Left cardiac atrium (tissue), 4 donors: ENCODE measurements around the gene MAML3. TPM values are rescaled to one million over a fixed set of nuclear protein-coding genes. Genes with fewer than 3 reads are reported as not detected.

ENCODE experiments used
- ATAC-seq, 2 donors: fragments of 200-7000 bp; cut with Tn5 transposase; one replicate each; pipeline ENCODE4 v1.9.1; 2020; ENCODE audit warnings: mild to moderate bottlenecking in 2 of 2, moderate library complexity in 2 of 2
- DNase-seq: peaks from one replicate; pipeline ENCODE4 v3.0.0-alpha.2; 2020
- intact Hi-C, 2 donors: fragments of 100-400 bp; cut with DNase I; formaldehyde crosslinking; loops; one replicate each; pipeline versions ENCODE4 v1.14.1 to v1.15.1; 2022 to 2023
- total RNA-seq, 2 donors: library from RNA; stranded (reverse); fragmentation: NEBNext Ultra II Directional; extraction: Animal tissue kit (Norgen Biotek cat#: 25700); gene quantifications; one replicate each; pipeline ENCODE4 v1.2.1, GENCODE V29; 2021
- donor health status: DM: no; HTN: yes; CAD: no.
- donor health status: DM: no; HTN: yes; CAD: no; lungs with severe emphysema.
- donor health status: DM: yes; HTN: yes; CAD: no.
- donor health status: Dilated cardiomyopathy.

Gene MAML3
- total RNA-seq, 2 donors from 2014 or later = 2.6 to 3.0 TPM

GRCh38 chr4:139884438-139884837 is 269.5 kb downstream of the MAML3 start:
- intact Hi-C loops = no loop called here
- ATAC-seq = no peak
- no peak for DNase-seq

- ATAC-seq (no peak), DNase-seq (no peak)
- intact Hi-C loops = no loop called here
Observed at GRCh38 chr4:139880841-139881240, 273.1 kb downstream of the MAML3 start.

DNA sequence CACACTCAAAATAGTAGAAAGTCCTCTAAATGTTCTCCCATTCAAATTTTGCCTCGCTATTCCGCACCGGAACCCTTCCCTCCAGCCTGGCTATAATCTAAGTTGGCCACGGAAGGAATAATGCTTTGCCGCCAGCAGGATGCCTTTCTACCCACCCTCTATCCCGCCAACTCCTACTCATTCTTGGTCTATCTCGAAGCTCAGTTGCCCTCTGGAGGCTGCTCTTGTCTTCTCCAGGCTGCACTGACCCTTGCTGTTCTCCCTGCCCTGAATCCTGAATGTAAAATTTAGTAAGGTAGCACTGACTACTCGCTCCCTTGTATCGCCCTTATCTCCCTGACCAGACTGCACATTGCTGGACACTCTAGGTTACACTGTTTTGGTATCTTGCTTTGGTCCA is 275.9 kb downstream of the MAML3 start:
- DNase-seq (no peak), ATAC-seq (peak in 1 of 2 donors; percentile 41)
- intact Hi-C loops = no loop called here

DNA sequence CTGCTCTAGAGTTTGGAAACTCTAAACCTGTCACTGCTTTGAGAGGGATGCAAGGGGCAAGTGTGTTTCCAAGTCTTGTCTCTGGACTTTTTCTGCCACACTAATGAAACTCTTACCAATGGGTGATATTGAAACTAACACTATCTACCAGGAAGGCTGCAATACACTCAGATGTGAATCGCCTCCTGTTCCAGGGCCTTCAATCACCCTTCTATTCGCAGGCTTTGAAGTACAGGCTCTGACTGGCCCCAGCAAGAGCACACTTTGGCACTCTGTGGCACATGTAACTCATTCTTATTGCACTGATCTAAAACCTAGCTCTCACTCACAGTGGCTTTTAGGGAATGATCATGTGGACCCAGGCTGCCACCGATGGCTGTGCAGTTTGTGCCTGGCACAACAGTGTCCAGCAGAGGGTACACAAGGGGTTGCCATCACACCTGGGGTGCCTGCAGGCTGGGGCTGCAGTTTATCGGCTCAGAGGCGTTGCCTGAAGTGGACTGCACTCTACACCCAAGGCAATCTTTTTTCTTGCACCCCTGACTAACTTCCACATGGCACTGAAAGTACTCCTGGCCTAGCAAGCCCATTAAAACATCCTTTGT is 277.5 kb downstream of the MAML3 start:
- intact Hi-C loops = no loop called here
- ATAC-seq (peak; percentile 49 to 76), DNase-seq (no peak)

DNA sequence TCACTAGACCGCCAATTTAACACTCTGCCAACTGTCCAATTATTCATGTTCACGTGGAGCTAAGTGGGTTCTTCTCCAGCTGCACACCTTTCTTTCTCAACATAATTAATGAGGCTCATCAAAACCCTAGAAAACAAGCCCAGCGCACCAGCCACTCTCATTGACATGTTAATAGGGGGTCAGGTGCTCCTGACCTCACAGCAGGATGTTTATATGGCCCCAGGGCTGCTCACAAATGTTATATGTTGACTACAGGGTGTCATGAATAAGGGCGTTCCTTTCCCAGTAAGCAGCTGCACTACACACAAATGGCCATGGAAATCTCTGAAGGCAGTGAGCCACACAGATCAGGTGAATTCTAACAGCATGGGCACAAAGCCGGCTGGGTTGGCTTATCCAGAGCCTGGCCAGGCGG is 278.6 kb downstream of the MAML3 start:
- intact Hi-C loops = no loop called here
- no peak for ATAC-seq
- no peak for DNase-seq

GRCh38 chr4:139873111-139873860 is 280.7 kb downstream of the MAML3 start:
- intact Hi-C loops = no loop called here
- no peak for ATAC-seq
- no peak for DNase-seq

DNA sequence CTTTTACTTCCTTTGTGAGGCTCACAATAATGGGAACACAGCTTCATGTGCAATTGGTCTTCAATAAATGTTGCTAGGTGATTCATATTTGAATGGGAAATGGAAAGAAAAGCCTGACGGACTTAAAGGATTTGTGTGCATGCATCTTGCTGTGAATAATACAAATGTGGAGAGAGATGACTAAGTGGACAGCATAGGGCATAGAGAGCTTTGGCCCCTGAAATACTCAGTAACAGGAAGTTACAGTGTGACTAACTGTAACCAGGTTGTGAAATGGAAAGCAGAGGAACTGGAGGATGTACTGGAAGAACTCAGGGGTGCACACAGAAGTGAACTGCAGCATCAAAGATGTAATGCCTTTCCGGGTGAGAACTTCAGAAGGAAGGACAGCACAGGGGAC is 281.7 kb downstream of the MAML3 start:
- intact Hi-C loops = no loop called here
- peak in 1 of 2 donors; percentile 59 for ATAC-seq

DNA sequence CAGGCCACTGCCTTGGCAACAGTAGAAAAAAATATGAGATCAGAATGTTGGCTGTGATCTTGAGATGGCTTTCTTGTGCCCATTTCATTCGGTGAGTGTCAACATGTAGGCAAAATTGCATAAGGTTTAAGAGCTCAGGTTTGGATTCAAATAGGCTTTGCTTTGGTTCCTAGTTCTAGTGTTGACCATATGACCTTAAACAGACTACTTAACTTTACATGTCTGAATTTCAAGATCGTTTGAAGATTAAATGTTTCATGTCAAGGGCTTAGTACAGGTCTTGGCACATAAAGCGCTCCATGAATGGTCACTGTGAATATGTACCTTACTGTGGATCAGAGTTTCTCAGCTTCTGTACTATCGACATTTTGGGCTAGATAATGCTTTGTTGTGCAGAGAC is 284.2 kb downstream of the MAML3 start:
- ATAC-seq (no peak), DNase-seq (no peak)
- intact Hi-C loops = no loop called here

More for the DNA sequence above, 281.7 kb downstream of the MAML3 start:
- no peak for DNase-seq

- DNase-seq = no peak
- intact Hi-C loops = no loop called here
- ATAC-seq = no peak
Observed at GRCh38 chr4:139866276-139866962, 287.6 kb downstream of the MAML3 start.

DNA sequence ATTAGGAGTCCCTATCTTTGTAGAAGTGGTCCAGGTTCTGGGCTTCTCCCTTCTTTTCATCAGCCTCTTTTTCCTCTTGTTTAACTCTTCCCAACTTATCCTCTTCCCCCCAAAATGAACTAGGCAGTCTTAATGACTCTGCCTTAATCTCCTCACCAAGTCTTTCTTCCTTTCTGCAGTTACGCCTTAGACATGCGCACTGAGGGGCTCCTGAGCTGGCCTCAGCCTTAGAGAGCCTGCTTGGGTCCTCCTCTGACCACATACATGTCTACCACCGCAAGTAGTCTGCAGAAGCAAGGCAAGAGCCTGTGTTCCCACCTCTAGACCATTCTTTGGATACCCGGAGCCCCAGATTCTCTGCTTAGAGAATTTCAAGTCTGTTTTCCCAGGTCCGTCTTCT is 288.4 kb downstream of the MAML3 start:
- intact Hi-C loops = no loop called here
- ATAC-seq (no peak), DNase-seq (no peak)

DNA sequence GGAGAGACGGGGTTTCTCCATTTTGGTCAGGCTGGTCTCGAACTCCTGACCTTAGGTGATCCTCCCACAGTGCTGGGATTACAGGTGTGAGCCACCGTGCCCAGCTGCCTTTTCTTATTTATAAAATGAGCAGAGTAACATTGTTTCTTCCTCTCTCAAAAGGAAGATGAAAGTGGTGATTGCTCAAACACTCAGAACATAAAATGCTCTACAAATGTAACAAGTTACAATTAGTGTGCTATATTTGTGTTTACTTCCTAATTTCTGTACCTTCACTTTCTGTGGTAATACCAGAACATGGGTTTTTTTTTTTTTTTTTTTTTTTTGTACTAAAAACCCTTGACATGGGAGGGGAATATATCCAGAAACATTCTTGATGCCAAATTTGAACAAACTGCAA is 290.5 kb downstream of the MAML3 start:
- intact Hi-C loops = no loop called here
- no peak for ATAC-seq
- no peak for DNase-seq

DNA sequence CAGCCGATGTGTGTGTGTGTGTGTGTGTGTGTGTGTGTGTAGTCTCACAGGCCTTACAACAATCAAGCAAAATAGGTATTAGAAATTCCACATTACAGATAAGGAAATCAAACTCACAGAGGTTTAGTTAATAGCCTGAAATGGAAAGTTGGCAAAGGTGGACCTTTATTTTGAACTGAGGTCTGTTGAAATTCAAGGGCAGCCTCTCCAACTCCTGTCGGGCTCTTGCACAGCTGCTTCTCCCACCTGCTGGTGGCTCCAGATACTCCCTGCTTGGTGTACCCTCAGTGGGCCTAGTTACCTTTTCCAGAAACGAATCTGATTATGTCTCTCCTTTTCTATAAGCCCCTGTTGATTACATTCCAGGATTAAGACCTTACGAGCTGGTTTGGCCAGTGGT is 292.5 kb downstream of the MAML3 start:
- intact Hi-C loops = no loop called here
- no peak for DNase-seq
- ATAC-seq = no peak

- no peak for ATAC-seq
- no peak for DNase-seq
- intact Hi-C loops = no loop called here
Observed at GRCh38 chr4:139860435-139861024, 293.5 kb downstream of the MAML3 start.

GRCh38 chr4:139859876-139860275 is 294.1 kb downstream of the MAML3 start:
- DNase-seq (no peak), ATAC-seq (no peak)
- intact Hi-C loops = no loop called here

DNA sequence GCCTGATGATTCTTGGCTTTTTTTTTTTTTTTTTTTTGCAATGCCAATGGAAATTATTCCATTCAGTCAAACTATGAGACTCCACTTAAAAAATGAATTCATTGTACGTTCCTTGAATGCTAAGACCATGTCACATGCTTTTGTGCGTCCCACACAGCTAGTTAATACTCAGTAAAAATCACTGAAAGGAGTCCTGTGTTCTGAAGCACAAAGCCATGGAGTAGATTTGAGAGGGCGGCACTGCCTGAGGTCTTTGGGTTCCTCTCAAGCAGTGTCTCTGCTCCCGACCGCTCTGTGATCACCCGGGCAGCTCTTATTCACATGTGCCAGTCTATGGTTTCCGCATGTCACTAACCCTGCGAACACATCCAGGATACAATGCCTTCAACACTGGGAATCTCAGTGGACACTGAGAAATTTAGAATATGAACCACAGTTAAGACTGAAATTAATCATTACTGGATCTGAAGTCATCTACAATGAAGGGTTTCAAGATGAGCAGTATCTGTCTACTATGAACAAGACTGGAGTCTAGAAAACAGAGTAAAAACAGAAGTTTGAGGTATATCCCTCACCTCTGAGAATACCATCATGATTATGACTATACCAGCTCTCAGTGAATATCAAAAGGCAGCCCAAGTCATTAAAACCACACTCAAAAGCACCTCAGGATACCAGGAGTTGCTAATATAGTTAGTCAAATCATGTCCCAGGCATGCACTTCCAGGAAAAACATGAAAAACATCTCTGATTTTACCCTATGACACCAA is 295.4 kb downstream of the MAML3 start:
- intact Hi-C loops = no loop called here
- no peak for ATAC-seq
- no peak for DNase-seq

DNA sequence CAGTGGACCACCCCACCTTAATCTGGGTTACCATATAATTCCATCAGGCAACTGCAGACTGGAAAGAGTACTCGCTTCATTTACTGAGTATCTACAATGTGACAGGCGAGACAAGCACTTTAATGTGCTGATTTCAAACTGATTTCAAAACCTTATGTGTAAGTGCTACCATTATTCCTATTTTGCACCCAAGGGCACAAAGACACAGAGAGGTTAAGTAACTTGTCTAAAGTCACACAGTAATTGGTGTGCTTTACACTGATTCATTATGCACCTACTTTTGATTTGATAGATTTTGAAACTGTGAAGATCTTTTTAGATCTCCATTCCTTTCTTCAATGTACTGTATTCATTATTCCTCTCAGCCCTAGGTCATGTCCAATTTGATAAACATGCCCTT is 296.0 kb downstream of the MAML3 start:
- intact Hi-C loops = no loop called here
- ATAC-seq = no peak

GRCh38 chr4:139857021-139857420 is 297.0 kb downstream of the MAML3 start:
- no peak for ATAC-seq

More for the DNA sequence above, 296.0 kb downstream of the MAML3 start:
- no peak for DNase-seq

GRCh38 chr4:139854668-139855403 is 299.1 kb downstream of the MAML3 start:
- intact Hi-C loops = no loop called here

More at GRCh38 chr4:139857021-139857420, 297.0 kb downstream of the MAML3 start:
- intact Hi-C loops = no loop called here
- no peak for DNase-seq

GRCh38 chr4:139853309-139853708 is 300.7 kb downstream of the MAML3 start:
- intact Hi-C loops = no loop called here
- ATAC-seq (no peak), DNase-seq (no peak)

More at GRCh38 chr4:139854668-139855403, 299.1 kb downstream of the MAML3 start:
- ATAC-seq (no peak), DNase-seq (no peak)
